Peyer's patch (tissue), 4 donors: Measurements from ENCODE around the gene MCOLN1.

ENCODE experiments used
- POLR2A ChIP-seq, 2 donors: fragments of 450-650 bp; IDR thresholded peaks; one replicate each; pipeline ENCODE4 v1.5.1; 2017; ENCODE audit warnings: antibody characterized with exemption in 2 of 2, mild to moderate bottlenecking in 2 of 2, moderate library complexity in 2 of 2
- TF ChIP-seq, protein P1 (sequence below), 6 experiments: fragments of 450-650 bp in 4 of 6; fragments of 200-600 bp in 2 of 6; sonication (generic) in 1 of 6; IDR thresholded peaks; one replicate each; pipeline ENCODE4 v1.5.1; 2017 to 2019; ENCODE audit warnings: antibody characterized with exemption in 6 of 6, mild to moderate bottlenecking in 3 of 6, moderate library complexity in 1 of 6

DNA sequence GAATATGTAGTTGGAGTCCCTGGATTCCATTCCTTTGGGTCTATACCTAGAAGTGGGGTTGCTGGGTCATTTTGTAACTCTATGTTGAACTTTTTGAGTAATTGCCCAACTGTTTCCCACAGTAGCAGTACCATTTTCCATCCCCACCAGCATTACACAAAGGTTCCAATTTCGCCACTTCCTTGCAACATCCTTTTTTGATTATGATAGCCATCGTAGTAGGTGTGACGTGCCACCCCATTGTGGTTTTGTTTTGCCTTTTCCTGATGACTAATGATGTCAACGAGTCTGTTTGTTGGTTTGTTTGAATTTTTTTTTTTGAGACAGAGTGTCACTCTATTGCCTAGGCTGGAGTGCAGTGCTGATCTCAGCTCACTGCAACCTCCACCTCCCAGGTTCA, 30.3 kb upstream of the MCOLN1 start:
- TF ChIP-seq, protein P1, sequence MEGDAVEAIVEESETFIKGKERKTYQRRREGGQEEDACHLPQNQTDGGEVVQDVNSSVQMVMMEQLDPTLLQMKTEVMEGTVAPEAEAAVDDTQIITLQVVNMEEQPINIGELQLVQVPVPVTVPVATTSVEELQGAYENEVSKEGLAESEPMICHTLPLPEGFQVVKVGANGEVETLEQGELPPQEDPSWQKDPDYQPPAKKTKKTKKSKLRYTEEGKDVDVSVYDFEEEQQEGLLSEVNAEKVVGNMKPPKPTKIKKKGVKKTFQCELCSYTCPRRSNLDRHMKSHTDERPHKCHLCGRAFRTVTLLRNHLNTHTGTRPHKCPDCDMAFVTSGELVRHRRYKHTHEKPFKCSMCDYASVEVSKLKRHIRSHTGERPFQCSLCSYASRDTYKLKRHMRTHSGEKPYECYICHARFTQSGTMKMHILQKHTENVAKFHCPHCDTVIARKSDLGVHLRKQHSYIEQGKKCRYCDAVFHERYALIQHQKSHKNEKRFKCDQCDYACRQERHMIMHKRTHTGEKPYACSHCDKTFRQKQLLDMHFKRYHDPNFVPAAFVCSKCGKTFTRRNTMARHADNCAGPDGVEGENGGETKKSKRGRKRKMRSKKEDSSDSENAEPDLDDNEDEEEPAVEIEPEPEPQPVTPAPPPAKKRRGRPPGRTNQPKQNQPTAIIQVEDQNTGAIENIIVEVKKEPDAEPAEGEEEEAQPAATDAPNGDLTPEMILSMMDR (IDR thresholded peaks at IDR 0.05) = no peak
- TF ChIP-seq POLR2A (IDR thresholded peaks at IDR 0.05) = no peak
